NAMALWA (cell line): ENCODE results near the gene GNB1.
A peak's percentile ranks its signal among the peaks of the same experiment; 100 is the strongest.

ENCODE experiments used
- DNase-seq: peaks from one replicate; pipeline ENCODE4 v3.0.0-alpha.2; 2015; ENCODE audit warnings: low spot score

GNB1 gene

GRCh38 chr1:1781526-1781903 lies 109.4 kb downstream of the GNB1 start:
- DNase-seq = peak; percentile 71

GRCh38 chr1:1780598-1781525 lies 110.0 kb downstream of the GNB1 start:
- peak; percentile 40 for DNase-seq

- DNase-seq = peak; percentile 93
Observed at GRCh38 chr1:1779691-1780597, 110.9 kb downstream of the GNB1 start.

GRCh38 chr1:1779320-1779675 lies 111.6 kb downstream of the GNB1 start:
- peak; percentile 68 for DNase-seq

- peak; percentile 99 for DNase-seq
Observed at GRCh38 chr1:1778663-1779319, 112.1 kb downstream of the GNB1 start.

GRCh38 chr1:1777950-1778662 lies 112.8 kb downstream of the GNB1 start, which contains the start of gene NADK:
Gene NADK (minus strand): TSS chr1:1778470. CDS start chr1:1765406, 13,064 bp downstream.
- peak; percentile 87 for DNase-seq

- peak; percentile 58 for DNase-seq
Observed at GRCh38 chr1:1777583-1777899, 113.3 kb downstream of the GNB1 start.

- DNase-seq = peak; percentile 72
Observed at GRCh38 chr1:1776672-1777582, 114.0 kb downstream of the GNB1 start.

- peak; percentile 86 for DNase-seq
Observed at GRCh38 chr1:1775327-1776226, 115.3 kb downstream of the GNB1 start.

- no peak for DNase-seq
Observed at GRCh38 chr1:1773874-1774273, 117.0 kb downstream of the GNB1 start.

GRCh38 chr1:1771096-1771495 lies 119.8 kb downstream of the GNB1 start:
- no peak for DNase-seq

- no peak for DNase-seq
Observed at GRCh38 chr1:1770102-1770501, 120.8 kb downstream of the GNB1 start.

- DNase-seq = no peak
Observed at GRCh38 chr1:1768249-1768992, 122.5 kb downstream of the GNB1 start.

- no peak for DNase-seq
Observed at GRCh38 chr1:1764876-1765470, 125.9 kb downstream of the GNB1 start.

- DNase-seq = no peak
Observed at GRCh38 chr1:1763657-1764621, 126.9 kb downstream of the GNB1 start.

GRCh38 chr1:1761504-1762376 lies 129.1 kb downstream of the GNB1 start:
- DNase-seq = no peak
